Transverse colon (tissue), 4 donors: Measurements from ENCODE around the gene TP73. TPM values are rescaled to one million over a fixed set of nuclear protein-coding genes. Genes with fewer than 3 reads are reported as not detected.

Experiments used
- DNase-seq: peaks from one replicate; pipeline ENCODE4 v3.0.0-alpha.2; 2019
- H3K27ac ChIP-seq, 4 donors: fragments of 200-600 bp; sonication (generic); 2 replicates each; pipeline ENCODE4 v1.5.1; 2016 to 2018; ENCODE audit warnings: inconsistent platforms in 4 of 4
- H3K27me3 ChIP-seq: fragments of 200-600 bp; sonication (generic); 2 replicates; pipeline ENCODE4 v1.5.1; 2017; ENCODE audit warnings: inconsistent platforms
- H3K36me3 ChIP-seq, 4 donors: fragments of 200-600 bp; sonication (generic); 2 replicates each; pipeline ENCODE4 v1.5.1; 2017 to 2019; ENCODE audit warnings: inconsistent platforms in 4 of 4
- H3K4me1 ChIP-seq, 4 donors: fragments of 200-600 bp; sonication (generic); 2 replicates each; pipeline ENCODE4 v1.5.1; 2017 to 2020; ENCODE audit warnings: inconsistent platforms in 4 of 4
- H3K4me3 ChIP-seq, 4 donors: fragments of 200-600 bp; sonication (generic); 1 replicate in 1 of 4; 2 replicates in 3 of 4; pipeline versions ENCODE4 v1.5.1 to v1.6.1; 2017 to 2019; ENCODE audit warnings: inconsistent platforms in 4 of 4
- H3K9me3 ChIP-seq, 2 donors: fragments of 200-600 bp; sonication (generic); 2 replicates each; pipeline ENCODE4 v1.5.1; 2017 to 2019; ENCODE audit warnings: inconsistent platforms in 2 of 2
- EP300 ChIP-seq: sonication (generic); formaldehyde crosslinking; IDR thresholded peaks from one replicate; pipeline ENCODE4 v1.6.1; 2017; ENCODE audit warnings: antibody characterized with exemption, low read depth
- POLR2A ChIP-seq: fragments of 450-650 bp; IDR thresholded peaks from one replicate; pipeline ENCODE4 v1.6.1; 2016; ENCODE audit warnings: antibody characterized with exemption, mild to moderate bottlenecking, moderate library complexity
- POLR2AphosphoS5 ChIP-seq, 3 donors: sonication (generic); formaldehyde crosslinking; IDR thresholded peaks; one replicate each; pipeline ENCODE4 v1.6.1; 2016; ENCODE audit warnings: antibody characterized with exemption in 3 of 3
- whole genome bisulfite sequencing, 2 donors: methylation state at CpG; one replicate each; pipeline ENCODE4 v1.1.5; 2018; ENCODE audit warnings: low coverage in 1 of 2; 5-methylcytosine and 5-hydroxymethylcytosine counted together
- in situ Hi-C, 4 donors: fragments of 200-750 bp; cut with MboI; loops; one replicate each; pipeline versions ENCODE4 v1.15.0 to v1.15.1; 2017; ENCODE audit warnings: low sequenced_read_pairs in 3 of 4, low pct_ligation_motif_present in 1 of 4, low pct_unique_long_range_greater_than_20kb in 1 of 4
- intact Hi-C: fragments of 100-400 bp; cut with DNase I; formaldehyde crosslinking; loops from one replicate; pipeline ENCODE4 v1.15.1; 2023; ENCODE audit warnings: low total_unique reads
- total RNA-seq, 4 donors: library from RNA; depleted of rRNA; stranded (reverse); fragments of >200 nt; gene quantifications; one replicate each; pipeline ENCODE4 v1.1.0, GENCODE V29; 2016
- TF ChIP-seq, protein P1 (sequence below), 5 experiments: fragments of 200-600 bp in 3 of 5; fragments of 450-650 bp in 2 of 5; sonication (generic) in 3 of 5; IDR thresholded peaks; 1 replicate in 2 of 5; 2 replicates in 3 of 5; pipeline ENCODE4 v1.5.1; 2016 to 2017; ENCODE audit warnings: antibody characterized with exemption in 5 of 5, inconsistent platforms in 3 of 5, mild to moderate bottlenecking in 2 of 5, moderate library complexity in 1 of 5

The TP73 gene
- total RNA-seq, 4 donors from 2014 or later: 0.20 to 0.32 TPM; not detected in 2

DNA sequence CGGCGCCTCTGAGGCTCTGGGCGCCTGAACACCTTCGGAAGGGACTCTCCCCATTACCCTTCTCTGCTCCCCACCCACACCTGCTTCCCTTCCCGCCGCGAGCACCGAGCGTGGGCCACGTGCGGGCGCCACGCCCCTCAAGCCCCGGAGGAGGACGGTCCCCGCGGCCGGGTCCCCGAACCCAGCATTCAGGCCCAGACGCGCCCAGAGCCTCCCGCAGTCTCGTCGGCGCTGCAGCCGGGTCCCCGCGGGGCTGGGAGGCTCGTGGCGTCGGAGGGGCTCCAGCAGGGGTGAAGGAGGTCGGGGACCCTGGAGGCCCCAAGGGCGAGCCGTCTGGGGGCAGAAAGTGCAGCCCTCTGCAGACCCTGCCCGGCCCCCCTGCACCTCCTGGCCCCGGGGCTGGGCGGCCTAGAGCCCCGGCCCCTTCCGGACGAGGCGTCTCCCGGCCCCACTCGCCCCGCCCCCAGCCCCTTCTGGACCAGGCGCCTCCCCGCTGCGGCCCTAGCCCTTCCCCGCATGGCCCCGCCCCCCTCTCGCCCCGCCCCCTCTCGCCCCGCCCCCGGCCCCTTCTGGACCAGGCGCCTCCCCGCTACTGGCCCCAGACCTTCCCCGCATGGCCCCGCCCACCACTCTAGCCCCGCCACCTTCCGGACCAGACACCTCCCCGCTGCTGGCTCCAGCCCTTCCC is 119.9 kb downstream of the TP73 start:
- TF ChIP-seq POLR2A: no peak
- TF ChIP-seq POLR2AphosphoS5 (IDR thresholded peaks at IDR 0.05): peak in 1 of 3 donors; percentile 24
- Histone ChIP-seq H3K9me3 (no peaks in the 10 kb centered on the region), H3K4me1 (peaks cover 9 to 36% (median 27%) of the 10 kb centered on the region in 4 donors), H3K27me3 (peaks cover 21% of the 10 kb centered on the region), H3K4me3 (peak overlapping the region; percentile 35 to 76 (median 68)), H3K36me3 (no peaks in the 10 kb centered on the region), H3K27ac (peak overlapping the region; percentile 55 to 86 (median 65))
- 1% methylated on average over 34 of the region's 61 CpGs; no CpG with 5 or more reads in 1 of the 2 donors for WGBS, 2 donors
- DNase-seq: peak; percentile 96
- intact Hi-C loops: no loop called here
- in situ Hi-C loops: no loop called here

DNA sequence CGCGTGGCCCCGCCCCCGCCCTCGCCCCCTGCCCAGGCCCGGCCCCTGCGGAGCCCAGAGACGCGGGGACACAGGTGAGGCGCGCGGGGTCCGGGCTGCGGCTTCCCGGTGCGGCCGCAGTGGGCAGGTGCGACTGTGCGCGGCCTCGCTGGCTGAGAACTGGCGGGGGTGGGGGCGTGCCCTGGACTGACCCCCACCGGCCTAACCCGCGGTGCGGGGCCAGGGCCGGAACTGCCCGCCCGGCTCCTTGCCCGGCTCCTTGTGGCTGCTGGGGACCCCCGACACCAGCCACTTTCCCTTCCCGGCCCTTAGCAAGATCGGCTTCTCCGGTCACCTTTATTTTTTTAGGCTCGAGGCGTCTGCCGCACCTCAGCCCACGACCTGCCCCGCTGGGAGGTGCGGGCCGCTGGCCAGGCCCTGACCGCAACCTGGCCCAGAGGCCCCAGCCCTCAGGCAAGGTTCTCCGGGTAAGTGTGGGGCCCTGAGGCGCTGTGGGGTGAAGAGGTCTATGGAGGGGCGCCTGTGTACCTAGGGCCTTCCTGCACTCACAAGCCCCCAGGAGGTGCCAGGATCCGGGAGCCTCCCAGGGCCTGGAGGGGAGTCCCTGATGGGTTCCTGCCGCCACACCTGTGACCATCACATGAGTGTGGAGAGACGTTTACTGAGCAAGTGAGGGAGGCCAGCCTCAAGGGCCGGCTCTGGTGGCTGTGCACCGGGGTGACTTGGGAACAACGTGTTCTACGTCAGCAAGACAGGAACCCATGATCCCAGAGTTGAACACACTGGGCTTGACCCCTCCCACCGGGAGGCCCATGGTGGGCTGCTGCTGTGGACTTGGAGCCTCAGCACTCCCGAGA is 120.6 kb downstream of the TP73 start, which contains the start of gene SMIM1:
SMIM1 (plus strand) TSS at position 35 of the 857 bp plus-strand sequence. CDS start 2,625 bp downstream, outside the sequence.
- Histone ChIP-seq H3K36me3 (no peaks in the 10 kb centered on the region), H3K27ac (peak within 1 kb of the TSS; percentile 55 to 86 (median 65)), H3K4me3 (peak within 1 kb of the TSS; percentile 35 to 76 (median 68)), H3K27me3 (peaks cover 21% of the 10 kb centered on the region), H3K9me3 (no peaks in the 10 kb centered on the region), H3K4me1 (peaks cover 9 to 36% (median 27%) of the 10 kb centered on the region in 4 donors)
- WGBS, 2 donors: 12% methylated on average over 30 of the region's 55 CpGs; no CpG with 5 or more reads in 1 of the 2 donors
- intact Hi-C loops (no loop called here), in situ Hi-C loops (no loop called here)
- TF ChIP-seq EP300: no peak
- TF ChIP-seq, protein P1, sequence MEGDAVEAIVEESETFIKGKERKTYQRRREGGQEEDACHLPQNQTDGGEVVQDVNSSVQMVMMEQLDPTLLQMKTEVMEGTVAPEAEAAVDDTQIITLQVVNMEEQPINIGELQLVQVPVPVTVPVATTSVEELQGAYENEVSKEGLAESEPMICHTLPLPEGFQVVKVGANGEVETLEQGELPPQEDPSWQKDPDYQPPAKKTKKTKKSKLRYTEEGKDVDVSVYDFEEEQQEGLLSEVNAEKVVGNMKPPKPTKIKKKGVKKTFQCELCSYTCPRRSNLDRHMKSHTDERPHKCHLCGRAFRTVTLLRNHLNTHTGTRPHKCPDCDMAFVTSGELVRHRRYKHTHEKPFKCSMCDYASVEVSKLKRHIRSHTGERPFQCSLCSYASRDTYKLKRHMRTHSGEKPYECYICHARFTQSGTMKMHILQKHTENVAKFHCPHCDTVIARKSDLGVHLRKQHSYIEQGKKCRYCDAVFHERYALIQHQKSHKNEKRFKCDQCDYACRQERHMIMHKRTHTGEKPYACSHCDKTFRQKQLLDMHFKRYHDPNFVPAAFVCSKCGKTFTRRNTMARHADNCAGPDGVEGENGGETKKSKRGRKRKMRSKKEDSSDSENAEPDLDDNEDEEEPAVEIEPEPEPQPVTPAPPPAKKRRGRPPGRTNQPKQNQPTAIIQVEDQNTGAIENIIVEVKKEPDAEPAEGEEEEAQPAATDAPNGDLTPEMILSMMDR (IDR thresholded peaks at IDR 0.05): no peak
- TF ChIP-seq POLR2A: no peak
- no peak for TF ChIP-seq POLR2AphosphoS5 (IDR thresholded peaks at IDR 0.05)
- DNase-seq: peak; percentile 20

DNA sequence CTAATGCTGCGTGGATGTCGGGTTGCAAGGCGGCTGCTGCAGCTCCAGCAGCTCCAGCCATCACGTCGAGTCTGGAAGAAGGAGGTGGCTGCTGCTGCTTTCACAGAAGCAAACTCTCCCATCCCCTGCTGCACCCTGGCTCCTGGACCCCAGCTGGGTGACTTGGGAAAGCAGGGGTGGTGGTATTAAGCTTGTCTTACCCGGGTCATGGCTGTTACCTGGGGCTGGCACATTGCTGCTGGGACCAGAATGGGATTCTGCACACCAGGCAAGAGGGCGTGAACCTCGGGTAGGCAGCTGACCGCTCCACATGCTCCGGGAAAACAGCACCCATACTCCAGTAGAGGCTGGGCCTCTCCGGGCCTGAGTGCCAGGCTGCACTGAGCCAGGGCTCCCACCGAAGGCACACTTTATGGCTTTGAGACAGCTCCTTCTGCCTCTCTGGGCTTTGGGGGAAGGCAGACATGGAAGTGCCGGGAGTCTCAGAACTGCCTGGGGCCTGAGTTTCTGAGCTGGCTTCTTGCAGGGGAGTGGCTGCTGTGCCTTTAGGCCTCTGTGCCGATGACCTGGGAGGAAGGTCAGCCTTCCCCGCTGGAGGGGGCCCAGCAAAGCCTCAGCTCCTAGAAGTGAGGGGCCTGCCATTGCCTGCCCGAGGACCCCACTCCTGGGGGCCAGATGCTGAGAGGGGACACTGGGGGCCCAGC is 121.4 kb downstream of the TP73 start:
- 81% methylated on average over 9 of the region's 16 CpGs; no CpG with 5 or more reads in 1 of the 2 donors for WGBS, 2 donors
- intact Hi-C loops: no loop called here
- Histone ChIP-seq H3K36me3 (no peaks in the 10 kb centered on the region), H3K9me3 (no peaks in the 10 kb centered on the region), H3K27me3 (peaks cover 21% of the 10 kb centered on the region), H3K27ac (peak overlapping the region in 1 of 4 donors; percentile 86), H3K4me1 (peaks cover 9 to 36% (median 27%) of the 10 kb centered on the region in 4 donors), H3K4me3 (no peak overlapping the region)
- TF ChIP-seq POLR2AphosphoS5 (IDR thresholded peaks at IDR 0.05): no peak
- TF ChIP-seq, protein P1 (IDR thresholded peaks at IDR 0.05): no peak
- no peak for TF ChIP-seq POLR2A
- TF ChIP-seq EP300: no peak
- DNase-seq: no peak
- in situ Hi-C loops: no loop called here

DNA sequence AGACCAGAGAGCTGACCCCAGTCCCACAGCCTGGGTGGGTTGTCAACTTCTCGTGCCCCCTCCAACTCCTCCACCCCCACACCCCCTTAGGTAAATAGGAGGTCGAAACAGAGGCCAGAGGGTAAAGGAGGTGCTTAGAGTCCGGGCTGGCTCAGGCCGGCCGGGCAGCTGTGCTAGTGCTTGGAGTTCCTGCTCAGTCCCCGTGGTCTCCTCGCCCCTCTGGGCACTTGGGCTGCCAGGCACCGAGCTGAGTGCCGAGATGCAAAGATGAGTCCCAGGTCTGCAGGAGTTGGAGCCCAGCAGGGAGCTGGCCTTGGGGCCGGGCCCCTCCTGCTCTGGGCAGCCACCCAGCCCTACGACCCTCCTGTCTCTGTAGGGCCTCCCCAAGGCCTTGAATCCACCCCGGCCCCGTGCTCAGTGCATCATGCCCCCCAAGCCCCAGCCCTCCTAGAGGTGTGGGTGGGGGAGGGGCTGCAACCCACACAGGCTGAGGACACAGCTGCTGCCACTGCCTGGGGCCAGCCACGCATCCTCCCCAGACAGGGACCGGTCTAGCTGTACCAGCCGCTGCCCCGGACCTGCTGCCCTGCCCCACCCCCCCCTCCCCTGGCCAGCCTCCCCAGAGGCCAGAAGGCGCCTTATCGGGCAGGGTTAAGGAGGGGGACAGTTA is 122.1 kb downstream of the TP73 start:
- Histone ChIP-seq H3K36me3 (peaks cover 0 to under 1% (median 0%) of the 10 kb centered on the region in 4 donors), H3K4me3 (no peak overlapping the region), H3K4me1 (peaks cover 9 to 36% (median 27%) of the 10 kb centered on the region in 4 donors), H3K27me3 (peaks cover 21% of the 10 kb centered on the region), H3K27ac (peak overlapping the region in 1 of 4 donors; percentile 86), H3K9me3 (no peaks in the 10 kb centered on the region)
- in situ Hi-C loops: no loop called here
- WGBS, 2 donors: 79 to 82% methylated on average over 7 to 14 of the region's 19 CpGs
- TF ChIP-seq POLR2AphosphoS5 (IDR thresholded peaks at IDR 0.05) (no peak), EP300 (no peak), POLR2A (no peak)
- TF ChIP-seq, protein P1 (IDR thresholded peaks at IDR 0.05): no peak
- no peak for DNase-seq
- intact Hi-C loops: no loop called here
